GM12892 (cell line): ENCODE data around the gene RNF123.
A peak's percentile ranks its signal among the peaks of the same experiment; 100 is the strongest.
"Not testable (repeated sequence)": the region's sequence is repeated elsewhere in the genome, so short reads cannot be mapped to it uniquely, and the experiment has no call there.

Experiments
- DNase-seq: peaks from one replicate; pipeline ENCODE4 v3.0.0; 2011; ENCODE audit not compliant: insufficient read length
- FAIRE-seq: peaks from 2 replicates; lab custom pipeline; 2011; peaks lifted over from hg19 to GRCh38; lab: Jason Lieb, UNC
- POLR2A ChIP-seq: IDR thresholded peaks from 2 replicates; pipeline ENCODE4 v1.6.1; 2011; ENCODE audit warnings: low read depth, low read length, control low read depth
- POLR2AphosphoS5 ChIP-seq: IDR thresholded peaks from 2 replicates; pipeline ENCODE4 v1.6.1; 2011; ENCODE audit warnings: low read depth, low read length, control low read depth
- TAF1 ChIP-seq: IDR thresholded peaks from 2 replicates; pipeline ENCODE4 v1.6.1; 2011; ENCODE audit warnings: low read depth, mild to moderate bottlenecking, control low read depth, low read length, borderline replicate concordance

The RNF123 gene

GRCh38 chr3:49725906-49726681 is 36.7 kb downstream of the RNF123 start:
- DNase-seq = no peak

GRCh38 chr3:49727154-49727923 is 38.0 kb downstream of the RNF123 start:
- FAIRE-seq (no peak), DNase-seq (peak; percentile 50)
- TF ChIP-seq POLR2AphosphoS5 (no peak), POLR2A (no peak; the same call in 1 of the 2 replicates), TAF1 (no peak)

More at GRCh38 chr3:49725906-49726681, 36.7 kb downstream of the RNF123 start:
- FAIRE-seq = no peak
- TF ChIP-seq POLR2AphosphoS5 (no peak), TAF1 (no peak), POLR2A (no peak)

- FAIRE-seq (no peak), DNase-seq (no peak)
- TF ChIP-seq TAF1 (no peak), POLR2A (no peak), POLR2AphosphoS5 (no peak)
Observed at GRCh38 chr3:49727924-49728361, 38.6 kb downstream of the RNF123 start.

- no peak for TF ChIP-seq POLR2A
- TF ChIP-seq TAF1 = no peak
- TF ChIP-seq POLR2AphosphoS5 = no peak
- FAIRE-seq = no peak
- no peak for DNase-seq
Observed at GRCh38 chr3:49729966-49730609, 40.7 kb downstream of the RNF123 start.

GRCh38 chr3:49732597-49732996 is 43.2 kb downstream of the RNF123 start:
- FAIRE-seq (no peak), DNase-seq (no peak)
- TF ChIP-seq POLR2AphosphoS5 = no peak
- no peak for TF ChIP-seq POLR2A

- no peak for FAIRE-seq
- DNase-seq = no peak
- no peak for TF ChIP-seq POLR2A
- TF ChIP-seq POLR2AphosphoS5 = no peak
- TF ChIP-seq TAF1 = no peak
Observed at GRCh38 chr3:49733551-49733950, 44.2 kb downstream of the RNF123 start.

GRCh38 chr3:49734752-49735151 is 45.4 kb downstream of the RNF123 start:
- FAIRE-seq (no peak), DNase-seq (no peak)
- TF ChIP-seq POLR2AphosphoS5 (no peak), TAF1 (no peak), POLR2A (no peak)

GRCh38 chr3:49738067-49738713 is 48.8 kb downstream of the RNF123 start:
- TF ChIP-seq POLR2A (no peak), POLR2AphosphoS5 (no peak), TAF1 (no peak)
- FAIRE-seq (no peak), DNase-seq (no peak)

- DNase-seq (no peak), FAIRE-seq (no peak)
- TF ChIP-seq TAF1 (no peak), POLR2A (no peak), POLR2AphosphoS5 (no peak)
Observed at GRCh38 chr3:49740427-49740826, 51.1 kb downstream of the RNF123 start.

- no peak for TF ChIP-seq POLR2AphosphoS5
- TF ChIP-seq POLR2A = no peak
- no peak for TF ChIP-seq TAF1
- FAIRE-seq (no peak), DNase-seq (no peak)
Observed at GRCh38 chr3:49745986-49746385, 56.6 kb downstream of the RNF123 start.

GRCh38 chr3:49747792-49748480 is 58.6 kb downstream of the RNF123 start:
- FAIRE-seq = no peak
- no peak for TF ChIP-seq POLR2AphosphoS5
- no peak for TF ChIP-seq POLR2A
- no peak for TF ChIP-seq TAF1

GRCh38 chr3:49748874-49749273 is 59.5 kb downstream of the RNF123 start:
- DNase-seq, FAIRE-seq: not testable (repeated sequence)

More at GRCh38 chr3:49747792-49748480, 58.6 kb downstream of the RNF123 start:
- no peak for DNase-seq
